NCI-H524 (cell line): ENCODE data around the gene ACYP1.
"Not testable (repeated sequence)": the region's sequence is repeated elsewhere in the genome, so short reads cannot be mapped to it uniquely, and the experiment has no call there.

Source experiments
- DNase-seq, 2 experiments: peaks; one replicate each; lab custom pipeline; 2025; lab: John Stamatoyannopoulos, UW

ACYP1 gene

GRCh38 chr14:75068294-75069120, 4.7 kb upstream of the ACYP1 start:
- peak in 1 of 2 experiments; percentile 36 for DNase-seq

DNA sequence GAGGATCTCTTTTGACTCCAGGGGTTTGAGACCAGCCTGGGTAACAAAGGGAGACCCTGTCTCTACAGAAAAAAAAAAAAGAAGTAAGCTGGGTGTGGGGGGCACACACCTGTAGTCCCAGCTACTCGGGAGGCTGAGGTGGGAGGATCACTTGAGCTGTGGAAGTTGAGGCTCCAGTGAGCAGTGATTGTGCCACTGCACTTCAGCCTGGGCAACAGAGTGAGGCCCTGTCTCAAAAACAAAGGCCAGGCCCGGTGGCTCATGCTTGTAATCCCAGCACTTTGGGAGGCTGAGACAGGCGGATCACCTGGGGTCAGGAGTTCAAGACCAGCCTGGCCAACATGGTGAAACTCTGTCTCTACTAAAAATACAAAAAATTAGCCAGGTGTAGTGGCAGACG, 3.9 kb upstream of the ACYP1 start:
- DNase-seq: not testable (repeated sequence)

DNA sequence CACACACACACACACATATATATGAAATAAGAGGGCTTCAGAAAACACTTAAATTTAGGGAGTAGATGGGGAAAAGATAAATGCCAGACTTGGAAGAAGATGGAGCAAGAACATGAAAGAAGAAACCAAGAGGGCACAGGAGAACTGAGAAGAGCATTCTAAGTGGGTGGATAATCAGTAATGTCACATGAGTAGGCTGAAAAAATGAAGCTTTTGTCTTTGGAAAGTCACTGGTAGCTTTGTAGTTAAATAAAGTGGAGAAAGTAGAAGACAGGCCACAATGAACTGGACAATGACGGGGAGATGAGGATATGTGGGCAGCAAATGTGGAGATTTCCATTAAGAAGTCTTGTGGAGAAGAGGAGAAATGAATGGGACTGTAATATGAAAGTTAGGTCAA, 3.4 kb upstream of the ACYP1 start:
- no peak for DNase-seq

- DNase-seq: no peak
These were observed 2.9 kb upstream of the ACYP1 start for GRCh38 chr14:75066691-75067090.

DNA sequence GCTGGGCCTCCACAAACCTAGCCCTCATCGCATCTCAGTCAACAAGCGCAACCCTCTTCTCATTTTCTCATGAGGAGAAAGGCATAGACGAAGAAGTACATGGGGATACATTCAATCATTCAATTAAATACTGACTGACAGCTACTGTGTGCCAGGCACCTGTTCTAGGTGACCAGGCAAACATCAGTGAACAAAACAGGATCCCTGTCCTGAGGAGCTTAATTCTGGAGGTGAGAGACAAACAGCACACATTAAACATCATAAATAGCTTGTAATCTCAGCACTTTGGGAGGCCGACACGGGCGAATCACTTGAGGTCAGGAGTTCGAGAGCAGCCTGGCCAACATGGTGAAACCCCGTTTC, 362 bp upstream of the ACYP1 start:
- no peak for DNase-seq

DNA sequence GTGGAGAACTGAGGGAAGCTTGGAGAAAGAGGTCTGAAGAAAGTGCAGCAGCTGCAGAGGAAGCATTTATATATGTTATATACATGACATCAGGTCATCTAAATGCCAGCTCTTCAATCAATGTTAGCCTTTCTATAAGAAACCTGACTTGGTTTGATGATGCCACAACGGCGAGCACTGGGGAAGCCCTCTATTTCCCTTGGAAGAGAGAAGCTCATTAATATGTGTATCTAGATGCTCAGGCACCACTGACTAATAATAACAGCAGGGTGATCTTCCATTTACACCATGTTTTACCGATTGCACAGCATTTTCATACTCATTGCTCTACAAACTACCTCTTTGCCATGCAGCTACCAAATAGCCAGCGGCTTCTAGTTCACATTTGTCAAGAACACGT, 811 bp downstream of the ACYP1 start:
- DNase-seq: no peak

GRCh38 chr14:75060420-75060819, 3.4 kb downstream of the ACYP1 start:
- no peak for DNase-seq

- no peak for DNase-seq
These were observed 4.2 kb downstream of the ACYP1 start for GRCh38 chr14:75059642-75060041.

- DNase-seq: no peak
These were observed 9.4 kb downstream of the ACYP1 start for GRCh38 chr14:75054421-75054820.

DNA sequence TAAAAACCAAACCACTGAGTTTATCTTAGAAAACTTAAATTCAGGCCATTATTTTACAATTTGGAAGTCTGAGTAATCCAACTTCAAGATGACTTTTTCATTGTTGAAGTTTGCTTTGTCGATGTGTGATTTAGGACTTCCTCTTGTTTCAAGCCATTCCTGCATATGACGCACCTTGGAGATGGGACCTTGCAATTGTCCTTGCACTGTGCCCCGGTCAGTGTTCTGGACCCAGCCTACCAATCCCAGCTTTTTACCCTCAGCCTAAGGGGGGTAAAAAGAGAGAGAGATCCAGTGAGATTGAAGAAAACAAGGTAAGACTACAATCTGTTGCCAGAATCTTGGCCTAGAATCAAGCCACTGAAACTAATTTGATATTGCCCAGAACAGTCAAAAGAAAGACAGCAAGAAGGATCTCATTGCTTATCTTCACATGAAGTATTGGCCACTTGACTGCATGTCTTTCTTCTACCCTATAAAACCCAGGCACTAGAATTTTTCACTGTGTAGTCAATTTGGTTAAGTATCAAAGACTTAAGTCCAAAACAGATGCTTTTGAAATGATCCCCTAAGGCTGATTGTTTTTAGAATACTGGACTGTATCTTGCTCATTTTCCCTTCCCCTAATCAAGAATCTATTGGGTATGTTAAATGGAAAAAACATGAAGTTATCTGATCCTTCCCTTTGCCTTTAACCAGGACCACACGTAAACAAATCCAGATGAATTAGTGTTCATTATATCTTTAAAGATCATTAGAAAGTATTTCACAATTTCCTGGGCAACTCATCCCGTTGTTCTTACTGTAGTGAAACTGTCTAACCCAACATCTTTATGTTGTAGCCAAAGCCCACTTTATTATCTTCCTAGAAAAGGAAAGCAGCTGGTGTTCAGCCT, 10.2 kb downstream of the ACYP1 start:
- DNase-seq: peak in 1 of 2 experiments; percentile 29

GRCh38 chr14:75051556-75051899, 12.3 kb downstream of the ACYP1 start:
- DNase-seq: no peak

- peak; percentile 89 to 95 for DNase-seq
These were observed 12.8 kb downstream of the ACYP1 start, which contains the start of gene MLH3 for GRCh38 chr14:75050852-75051555. Gene MLH3, minus strand, starts transcription at chr14:75051467. Its CDS starts 1,812 bp downstream, at chr14:75049655.

DNA sequence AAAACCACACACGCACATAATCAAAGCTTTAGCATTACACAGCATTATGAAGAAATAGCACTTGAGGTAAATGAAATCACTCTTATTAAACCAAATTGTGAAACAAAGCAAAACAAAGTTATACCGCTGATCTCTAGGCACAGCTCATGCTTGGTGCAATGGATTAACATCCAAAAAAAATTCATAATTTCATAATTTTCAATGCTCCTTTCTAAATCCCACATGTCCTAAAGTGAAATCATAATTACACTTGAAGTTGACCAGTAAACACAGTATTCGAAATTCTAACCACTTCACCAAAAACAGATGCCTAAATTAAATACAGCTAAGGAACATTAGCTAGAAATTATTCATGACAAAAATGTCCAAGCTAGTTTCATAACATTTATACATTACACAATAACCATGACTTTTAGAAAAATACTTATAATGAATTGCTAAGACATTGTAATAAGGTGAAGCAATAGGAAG, 14.1 kb downstream of the ACYP1 start:
- no peak for DNase-seq

GRCh38 chr14:75049136-75049535, 14.7 kb downstream of the ACYP1 start:
- no peak for DNase-seq

GRCh38 chr14:75048101-75048500, 15.7 kb downstream of the ACYP1 start:
- no peak for DNase-seq

- no peak for DNase-seq
These were observed 16.3 kb downstream of the ACYP1 start for GRCh38 chr14:75047506-75047905.

GRCh38 chr14:75046899-75047298, 16.9 kb downstream of the ACYP1 start:
- DNase-seq: no peak

GRCh38 chr14:75046275-75046674, 17.5 kb downstream of the ACYP1 start:
- DNase-seq: peak in 1 of 2 experiments; percentile 38

- peak; percentile 48 to 70 for DNase-seq
These were observed 19.1 kb downstream of the ACYP1 start for GRCh38 chr14:75044752-75045151.

DNA sequence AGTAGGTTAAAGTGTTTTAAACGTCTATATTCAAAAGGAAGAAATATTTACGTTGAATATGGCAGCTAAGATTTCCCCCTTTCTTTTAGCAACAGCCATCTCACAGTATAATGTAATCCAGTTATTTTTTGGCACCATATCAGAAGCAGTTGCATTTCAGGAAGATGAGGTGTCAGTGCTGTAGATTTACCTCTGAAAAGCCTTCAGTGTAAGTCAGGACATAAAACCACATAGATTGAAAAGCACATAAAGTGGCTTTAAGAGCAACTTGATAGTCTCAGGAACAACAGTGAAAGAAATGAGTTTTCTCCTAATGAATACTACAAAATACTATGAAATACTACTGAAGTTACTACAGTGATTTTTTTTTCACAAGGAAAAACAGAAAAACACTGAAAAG, 19.5 kb downstream of the ACYP1 start:
- peak; percentile 33 to 75 for DNase-seq

GRCh38 chr14:75042035-75042434, 21.8 kb downstream of the ACYP1 start:
- peak; percentile 34 to 52 for DNase-seq

DNA sequence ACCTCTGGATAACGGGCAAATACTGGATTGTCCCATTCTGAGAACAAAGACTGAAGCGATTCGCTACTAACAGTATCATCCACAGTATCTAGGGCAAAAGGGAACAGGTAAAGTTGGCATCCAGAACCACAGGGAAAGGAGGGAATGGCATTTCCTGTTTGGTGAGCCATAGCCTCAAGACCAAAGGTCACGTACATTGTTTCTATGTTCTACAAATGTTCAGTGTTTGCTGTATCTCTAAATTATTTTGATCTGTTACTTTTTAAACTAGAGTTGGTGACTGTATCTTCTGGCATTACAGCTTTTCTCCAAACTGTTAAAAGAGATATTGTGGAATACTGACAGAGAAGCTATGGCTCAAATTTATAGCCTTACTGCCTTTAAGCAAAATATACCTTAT, 22.2 kb downstream of the ACYP1 start:
- DNase-seq: no peak
